AG09309 (cell line): ENCODE results near the gene ZDHHC11B.
"Not testable (repeated sequence)": the region's sequence is repeated elsewhere in the genome, so short reads cannot be mapped to it uniquely, and the experiment has no call there.

Experiments used
- DNase-seq: peaks from one replicate; pipeline ENCODE4 v3.0.0-alpha.2; 2010; ENCODE audit warnings: low read depth
- H3K4me3 ChIP-seq: 2 replicates; pipeline ENCODE4 v1.5.1; 2011; ENCODE audit warnings: mild to moderate bottlenecking, low read depth, low read length, moderate library complexity; ENCODE audit not compliant: control insufficient read depth
- TF ChIP-seq, protein P1 (sequence below): IDR thresholded peaks from 2 replicates; pipeline ENCODE4 v1.5.1; 2011; ENCODE audit warnings: mild to moderate bottlenecking, low read depth, low read length, inconsistent platforms; ENCODE audit not compliant: insufficient read depth, control insufficient read depth; ENCODE audit errors: missing control alignments

Gene ZDHHC11B

DNA sequence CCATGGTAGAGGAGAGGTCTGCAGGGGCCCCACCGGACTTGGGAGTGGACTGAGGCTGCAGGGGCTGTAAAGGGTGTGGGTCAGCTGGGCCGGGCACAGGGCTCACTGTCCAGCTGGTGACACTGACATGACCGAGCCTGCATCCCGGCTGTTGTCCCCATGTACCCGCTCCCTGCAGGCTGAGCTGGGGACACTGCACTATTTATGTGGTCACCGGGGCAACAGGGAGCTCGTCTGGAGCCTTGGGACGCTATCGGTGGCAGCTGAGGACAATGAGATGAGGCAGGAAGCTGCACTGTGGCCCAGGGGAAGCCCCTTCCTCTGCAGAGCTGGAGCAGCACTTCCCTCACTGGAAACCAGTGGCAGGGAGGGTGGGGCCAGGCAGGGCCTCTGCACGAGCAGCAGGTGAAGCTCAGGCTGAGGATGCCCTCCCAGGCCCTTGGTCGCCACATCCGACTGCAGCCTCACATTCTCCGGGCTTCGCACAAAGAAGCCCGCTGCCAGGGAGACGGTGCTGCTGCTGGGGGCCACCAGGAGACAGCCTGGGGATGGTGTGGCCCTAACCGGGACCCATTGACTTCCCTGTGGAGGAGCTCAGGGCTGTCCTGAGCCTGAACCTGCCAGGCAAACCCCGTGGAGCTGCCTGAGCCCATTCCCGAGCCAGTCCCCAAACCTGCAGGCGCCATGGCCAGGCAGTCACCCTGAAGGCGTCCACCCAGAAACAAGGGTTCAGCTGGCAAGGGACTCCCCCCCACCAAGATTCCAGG is 26.4 kb downstream of the ZDHHC11B start:
- TF ChIP-seq, protein P1, sequence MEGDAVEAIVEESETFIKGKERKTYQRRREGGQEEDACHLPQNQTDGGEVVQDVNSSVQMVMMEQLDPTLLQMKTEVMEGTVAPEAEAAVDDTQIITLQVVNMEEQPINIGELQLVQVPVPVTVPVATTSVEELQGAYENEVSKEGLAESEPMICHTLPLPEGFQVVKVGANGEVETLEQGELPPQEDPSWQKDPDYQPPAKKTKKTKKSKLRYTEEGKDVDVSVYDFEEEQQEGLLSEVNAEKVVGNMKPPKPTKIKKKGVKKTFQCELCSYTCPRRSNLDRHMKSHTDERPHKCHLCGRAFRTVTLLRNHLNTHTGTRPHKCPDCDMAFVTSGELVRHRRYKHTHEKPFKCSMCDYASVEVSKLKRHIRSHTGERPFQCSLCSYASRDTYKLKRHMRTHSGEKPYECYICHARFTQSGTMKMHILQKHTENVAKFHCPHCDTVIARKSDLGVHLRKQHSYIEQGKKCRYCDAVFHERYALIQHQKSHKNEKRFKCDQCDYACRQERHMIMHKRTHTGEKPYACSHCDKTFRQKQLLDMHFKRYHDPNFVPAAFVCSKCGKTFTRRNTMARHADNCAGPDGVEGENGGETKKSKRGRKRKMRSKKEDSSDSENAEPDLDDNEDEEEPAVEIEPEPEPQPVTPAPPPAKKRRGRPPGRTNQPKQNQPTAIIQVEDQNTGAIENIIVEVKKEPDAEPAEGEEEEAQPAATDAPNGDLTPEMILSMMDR = no peak
- DNase-seq = no peak
- H3K4me3 ChIP-seq = no peak overlapping the region

DNA sequence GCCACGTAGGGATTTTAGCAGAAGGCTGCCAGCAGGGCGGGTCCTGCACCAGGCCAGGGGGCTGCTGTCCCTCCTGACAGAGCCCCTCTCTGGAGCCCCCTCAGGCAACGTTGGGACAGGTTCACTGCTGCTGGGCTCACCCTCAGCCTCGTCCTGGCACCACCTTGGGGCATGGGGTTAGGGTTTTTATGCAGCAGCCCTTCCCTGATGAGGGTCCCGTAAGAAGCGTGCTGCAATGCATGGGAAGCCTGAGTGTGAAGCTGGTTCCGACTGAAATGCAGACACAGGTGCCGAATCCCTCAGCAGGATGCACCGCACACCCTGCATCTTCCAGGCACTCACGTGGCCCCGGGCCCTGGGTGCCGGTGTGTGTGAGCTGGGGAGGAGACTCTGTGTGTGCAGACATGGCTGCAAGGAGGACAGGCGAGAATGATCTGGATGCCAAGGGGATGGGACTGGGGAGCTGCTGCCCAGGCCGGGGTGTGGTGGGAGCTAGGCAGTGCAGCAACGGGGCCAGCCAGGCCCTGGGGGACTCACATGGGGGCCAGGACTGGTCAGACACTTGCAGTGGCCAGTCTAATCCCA is 27.1 kb downstream of the ZDHHC11B start:
- H3K4me3 ChIP-seq = no peak overlapping the region
- TF ChIP-seq, protein P1 = no peak
- DNase-seq = no peak

DNA sequence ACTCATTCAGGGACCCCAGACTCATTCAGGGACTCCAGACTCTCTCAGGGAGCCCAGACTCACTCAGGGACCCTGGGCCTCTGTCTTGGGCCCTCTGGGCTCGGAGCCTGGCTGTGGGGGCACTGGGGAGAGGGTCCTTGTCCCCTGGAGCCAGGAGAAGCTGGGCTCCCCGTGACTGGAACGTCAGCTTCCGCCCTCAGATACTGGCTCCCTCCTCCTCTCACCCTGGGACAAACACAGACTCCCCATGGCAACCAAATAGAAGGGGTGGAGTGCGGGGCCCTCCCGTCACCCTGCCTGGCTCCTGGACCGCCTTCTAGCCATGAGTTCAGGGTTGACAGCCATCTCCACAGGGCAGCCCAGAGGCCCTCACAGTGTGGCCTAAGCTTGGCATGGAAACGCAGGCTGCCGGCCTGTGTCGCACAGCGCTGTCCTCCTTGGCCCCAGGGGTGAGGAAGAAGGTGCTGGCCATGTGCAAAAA is 27.6 kb downstream of the ZDHHC11B start:
- no peak overlapping the region for H3K4me3 ChIP-seq
- DNase-seq = no peak
- TF ChIP-seq, protein P1 = no peak

DNA sequence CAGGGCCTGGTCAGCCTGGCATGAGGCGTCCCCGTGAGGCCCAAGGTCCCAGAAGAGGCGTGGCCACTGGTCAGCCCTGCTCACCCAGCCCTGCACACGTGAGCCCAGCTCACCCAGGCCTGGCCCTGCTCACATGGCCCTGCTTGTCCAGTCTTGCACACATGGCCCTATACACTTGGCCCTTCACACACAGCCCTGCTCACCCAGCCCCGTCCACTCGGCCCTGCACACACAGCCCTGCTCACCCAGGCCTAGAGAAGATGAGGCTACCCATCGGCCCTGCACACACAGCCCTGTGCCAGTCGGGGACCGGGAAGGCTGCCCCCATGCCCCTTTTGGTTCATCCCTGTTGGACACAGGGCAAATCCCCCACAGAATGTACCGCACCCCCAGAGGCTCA is 28.4 kb downstream of the ZDHHC11B start:
- TF ChIP-seq, protein P1 = no peak
- H3K4me3 ChIP-seq = no peak overlapping the region
- no peak for DNase-seq

DNA sequence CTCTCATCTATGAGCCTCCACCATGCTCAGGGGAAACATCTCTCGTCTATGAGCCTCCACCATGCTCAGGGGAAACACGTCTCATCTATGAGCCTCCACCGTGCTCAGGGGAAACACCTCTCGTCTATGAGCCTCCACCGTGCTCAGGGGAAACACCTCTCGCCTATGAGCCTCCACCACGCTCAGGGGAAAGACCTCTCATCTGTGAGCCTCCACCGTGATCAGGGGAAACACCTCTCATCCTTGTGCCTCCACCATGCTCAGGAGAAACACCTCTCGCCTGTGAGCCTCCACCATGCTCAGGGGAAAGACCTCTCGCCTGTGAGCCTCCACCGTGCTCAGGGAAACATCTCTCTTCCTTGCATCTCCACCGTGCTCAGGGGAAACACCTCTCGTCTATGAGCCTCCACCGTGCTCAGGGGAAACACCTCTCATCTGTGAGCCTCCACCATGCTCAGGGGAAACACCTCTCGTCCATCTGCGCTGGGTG is 30.3 kb downstream of the ZDHHC11B start:
- DNase-seq, H3K4me3 ChIP-seq: not testable (repeated sequence)

DNA sequence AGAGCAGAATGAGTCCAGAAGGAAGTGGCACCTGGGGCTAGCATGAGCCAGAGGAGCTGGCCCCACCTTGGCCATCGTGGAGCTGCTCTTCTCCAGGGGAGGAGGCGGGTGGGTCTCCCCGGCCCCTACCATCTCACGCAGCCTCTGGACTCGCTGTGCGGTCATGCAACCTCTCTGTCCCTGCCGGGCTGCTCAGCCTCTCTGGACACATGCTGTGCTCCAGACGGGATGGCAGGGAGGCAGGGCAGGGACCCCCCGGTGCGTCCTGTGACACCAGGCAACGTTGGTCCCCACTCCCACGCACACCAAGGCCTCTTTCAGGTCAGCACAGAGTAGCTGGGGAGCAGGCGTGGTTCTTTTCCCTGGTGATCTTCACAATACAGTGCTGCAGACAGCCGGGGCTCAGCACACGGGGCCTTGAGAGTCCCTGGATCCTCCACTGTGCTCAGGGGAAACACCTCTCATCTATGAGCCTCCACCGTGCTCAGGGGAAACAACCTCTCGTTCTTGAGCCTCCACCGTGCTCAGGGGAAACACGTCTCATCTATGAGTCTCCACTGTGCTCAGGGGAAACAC is 30.9 kb downstream of the ZDHHC11B start:
- DNase-seq, H3K4me3 ChIP-seq: not testable (repeated sequence)

DNA sequence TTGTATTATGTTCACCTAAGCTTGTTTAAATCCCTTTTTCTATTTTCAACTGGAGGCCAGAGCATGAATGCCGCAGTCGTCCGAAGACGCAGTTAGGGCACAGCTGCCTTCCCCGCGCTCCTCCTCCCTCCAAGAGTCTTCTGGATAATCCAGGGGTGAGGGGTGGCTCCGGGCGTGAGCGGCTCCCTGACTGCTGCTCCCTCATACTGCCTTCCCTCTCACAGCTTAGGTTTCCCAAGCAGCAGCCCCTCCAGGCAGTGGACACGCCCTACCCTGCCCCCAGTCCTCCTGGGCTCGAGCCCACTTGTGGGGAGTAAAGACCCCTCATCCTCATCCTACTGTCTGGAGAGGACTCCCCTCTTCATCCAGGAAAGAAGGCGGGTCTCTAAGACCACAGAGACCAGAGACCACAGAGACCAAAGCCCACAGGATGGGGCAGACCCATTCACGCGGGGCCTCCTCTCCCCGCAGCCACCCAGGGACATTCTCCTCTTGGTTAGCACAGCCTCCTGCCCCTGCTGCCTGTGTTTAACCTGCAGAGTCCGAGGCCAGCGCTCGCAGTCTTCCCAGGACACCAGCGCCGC is 31.9 kb downstream of the ZDHHC11B start:
- not testable (repeated sequence) for H3K4me3 ChIP-seq, DNase-seq

DNA sequence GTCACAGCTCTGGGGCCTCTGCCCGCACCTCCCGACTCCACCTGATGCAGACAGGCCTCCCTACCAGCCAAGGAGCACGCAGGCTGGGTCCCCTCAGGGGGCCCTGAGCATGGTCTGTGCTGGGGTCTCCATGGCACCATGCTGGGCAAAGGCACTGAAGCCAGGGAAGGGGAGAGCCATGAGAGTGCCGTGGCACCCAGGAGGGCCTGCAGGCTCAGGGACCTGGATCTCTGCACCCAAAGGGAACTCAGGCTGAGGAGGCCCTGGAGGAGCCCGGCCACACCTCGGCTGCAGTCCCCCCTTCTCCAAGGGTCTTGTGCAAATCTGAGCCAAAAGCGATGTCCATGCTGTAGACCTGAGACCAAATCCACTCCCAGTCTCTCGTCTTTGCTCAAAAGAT is 32.5 kb downstream of the ZDHHC11B start:
- not testable (repeated sequence) for DNase-seq

DNA sequence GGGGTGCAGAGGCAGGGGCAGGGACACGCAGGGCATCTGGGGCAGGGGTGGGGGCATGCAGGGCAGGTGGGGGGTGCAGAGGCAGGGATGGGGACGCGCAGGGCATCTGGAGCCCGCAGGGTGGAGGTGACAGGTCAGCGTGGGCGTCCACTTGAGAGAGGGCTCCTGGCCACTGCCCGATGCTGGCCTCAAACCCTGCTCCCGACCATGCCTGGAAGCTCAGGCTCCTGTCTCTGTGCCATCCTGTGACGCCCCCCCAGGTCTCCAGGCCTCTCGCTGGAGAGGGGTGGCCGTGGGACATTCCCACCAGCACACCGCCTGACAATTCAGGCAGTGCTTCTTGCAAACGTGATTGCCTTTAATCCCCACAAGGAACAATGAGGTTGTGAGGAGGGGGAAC is 33.0 kb downstream of the ZDHHC11B start:
- DNase-seq = no peak
- TF ChIP-seq, protein P1 = no peak
- H3K4me3 ChIP-seq = no peak overlapping the region

More for the DNA sequence above, 32.5 kb downstream of the ZDHHC11B start:
- not testable (repeated sequence) for H3K4me3 ChIP-seq

DNA sequence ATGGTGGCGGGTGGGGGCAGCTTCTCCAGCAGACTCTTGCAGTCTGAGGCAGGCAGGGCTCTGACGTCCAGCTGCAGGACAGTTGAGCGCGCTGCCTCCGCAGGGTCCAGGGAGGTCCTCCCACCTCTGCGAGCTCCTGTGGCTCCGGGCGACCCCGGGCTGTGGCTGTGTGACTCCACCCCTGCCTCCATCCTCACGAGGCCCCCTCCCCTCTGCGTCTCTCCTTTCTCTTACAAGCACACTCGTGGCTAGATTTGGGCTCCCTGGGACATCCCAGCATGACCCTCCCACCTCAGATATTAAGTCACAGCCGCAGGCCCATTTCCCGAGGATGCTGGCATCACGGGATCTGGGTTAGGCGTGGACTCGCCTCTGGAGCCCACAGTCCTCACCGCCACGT is 34.3 kb downstream of the ZDHHC11B start:
- DNase-seq, H3K4me3 ChIP-seq: not testable (repeated sequence)
